ENCODE data around the gene DPF1.
"Not testable (repeated sequence)": the region's sequence is repeated elsewhere in the genome, so short reads cannot be mapped to it uniquely, and the experiment has no call there.

DPF1 gene

GRCh38 chr19:38250428-38250820 is 26.4 kb upstream of the DPF1 start:
- no peak for DNase-seq

DNA sequence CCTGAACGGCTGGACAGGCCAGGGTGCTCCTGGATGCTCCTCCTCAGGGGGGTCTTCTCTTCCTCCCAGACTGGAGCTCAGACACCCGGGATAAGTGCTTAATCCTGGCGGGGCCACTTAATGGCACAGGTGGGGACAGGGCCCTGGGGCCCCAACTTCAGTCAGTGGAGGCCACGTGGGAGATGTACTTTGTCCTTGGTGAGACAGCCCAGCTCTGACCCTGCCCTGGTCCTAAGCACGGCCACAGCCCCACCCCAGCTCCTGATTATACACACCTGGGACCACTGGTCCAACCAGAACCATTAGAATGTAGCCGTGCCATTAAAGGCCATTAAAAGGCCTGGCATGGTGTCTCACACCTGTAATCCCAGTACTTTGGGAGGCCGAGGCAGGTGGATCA is 24.4 kb upstream of the DPF1 start:
- no peak for DNase-seq

DNA sequence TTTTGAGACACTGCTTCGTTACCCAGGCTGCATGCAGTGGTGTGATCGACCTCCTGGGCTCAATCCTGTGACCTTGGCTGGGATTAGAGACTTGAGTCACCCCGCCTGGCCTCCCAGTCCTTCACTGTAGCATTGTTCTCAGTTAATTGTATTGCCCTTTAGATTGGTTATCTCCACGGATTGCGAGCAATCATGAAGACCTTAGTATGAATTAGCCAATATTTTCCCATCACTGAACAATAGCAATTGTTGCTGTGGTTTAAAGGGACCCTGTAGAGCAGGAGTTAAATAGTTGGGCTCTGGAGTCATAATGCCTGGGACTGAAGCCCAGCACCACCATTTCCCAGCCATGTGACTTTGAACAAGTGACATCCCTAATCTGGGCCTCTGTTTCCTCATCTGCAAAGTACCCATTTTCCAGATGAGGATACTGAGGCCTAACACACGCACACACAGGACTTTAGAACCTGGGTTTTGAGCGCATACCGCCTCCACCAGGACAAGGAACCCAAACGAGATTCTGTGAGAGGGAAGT is 23.8 kb upstream of the DPF1 start:
- no peak for DNase-seq

- DNase-seq = no peak
Measured at GRCh38 chr19:38247126-38247525, 23.1 kb upstream of the DPF1 start.

GRCh38 chr19:38245826-38246498 is 21.9 kb upstream of the DPF1 start:
- DNase-seq = no peak

DNA sequence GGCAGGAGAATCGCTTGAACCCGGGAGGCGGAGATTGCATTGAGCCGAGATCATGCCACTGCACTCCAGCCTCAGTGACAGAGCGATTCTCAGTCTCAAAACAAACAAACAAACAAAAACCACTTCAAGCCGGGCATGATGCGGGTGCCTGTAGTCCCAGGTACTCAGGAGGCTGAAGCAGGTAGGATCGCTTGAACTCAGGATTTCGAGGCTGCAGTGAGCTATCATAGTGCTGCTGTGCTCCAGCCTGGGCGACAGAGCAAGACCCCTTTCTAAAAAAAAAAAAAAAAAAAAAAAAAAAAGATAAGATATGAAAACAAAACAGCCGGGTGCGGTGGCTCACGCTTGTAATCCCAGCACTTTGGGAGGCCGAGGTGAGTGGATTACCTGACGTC is 19.3 kb upstream of the DPF1 start:
- DNase-seq = no peak

DNA sequence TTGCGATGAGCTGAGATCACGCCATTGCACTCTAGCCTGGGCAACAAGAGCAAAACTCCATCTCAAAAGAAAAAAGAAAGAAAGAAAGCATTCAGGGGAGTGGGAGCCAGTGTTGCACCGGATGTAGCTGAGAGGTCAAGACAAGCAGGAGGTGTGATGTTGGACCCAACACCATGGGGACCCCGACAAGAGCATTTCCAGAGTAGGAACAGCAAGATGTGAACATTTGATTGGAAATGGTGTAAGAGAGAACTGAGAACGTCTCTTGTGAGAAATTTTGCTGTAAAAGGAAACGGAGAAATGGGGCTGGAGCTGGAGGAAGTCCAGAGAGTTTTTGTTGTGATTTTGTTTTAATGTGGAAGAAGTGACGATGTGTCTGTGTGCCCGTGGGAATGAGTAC is 15.8 kb upstream of the DPF1 start:
- DNase-seq = no peak

DNA sequence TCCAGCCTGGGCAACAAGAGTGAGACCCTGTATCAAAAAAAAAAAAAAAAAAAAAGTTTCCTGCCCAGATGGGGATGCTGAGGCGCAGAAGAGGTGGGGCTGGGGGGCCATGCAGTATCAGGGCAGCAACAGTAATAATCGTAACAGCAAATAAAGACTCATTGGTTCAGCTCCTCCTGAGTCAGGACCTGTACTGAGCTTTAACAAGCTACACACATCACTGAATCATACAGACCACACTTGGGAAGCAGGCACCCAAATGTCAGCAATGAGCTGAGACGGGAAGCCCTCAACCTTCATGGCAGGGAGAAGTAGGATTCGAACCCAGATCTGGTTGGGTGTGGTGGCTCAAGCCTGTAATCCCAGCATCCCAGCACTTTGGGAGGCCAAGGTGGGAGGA is 10.6 kb upstream of the DPF1 start:
- DNase-seq = no peak

GRCh38 chr19:38233740-38234251 is 9.8 kb upstream of the DPF1 start:
- DNase-seq = peak; percentile 86

DNA sequence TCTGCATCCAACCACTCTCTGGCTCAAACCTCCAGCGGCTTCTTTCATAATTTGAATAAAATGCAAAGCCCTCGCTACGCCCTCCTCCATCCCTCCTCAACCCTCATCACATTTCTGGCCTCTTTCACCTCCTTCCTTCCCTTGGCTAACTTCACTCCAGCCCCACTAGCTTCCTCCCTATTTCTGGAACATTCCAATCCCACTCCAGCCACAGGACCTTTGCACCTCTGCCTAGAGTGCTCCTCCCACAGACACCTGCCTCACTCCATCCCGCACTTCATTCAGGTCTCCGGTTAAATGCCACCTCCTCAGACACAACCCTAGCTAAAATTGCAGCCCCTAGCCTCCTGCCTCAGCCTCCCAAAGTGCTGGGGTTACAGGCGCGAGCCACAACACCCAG is 7.9 kb upstream of the DPF1 start:
- DNase-seq = no peak

DNA sequence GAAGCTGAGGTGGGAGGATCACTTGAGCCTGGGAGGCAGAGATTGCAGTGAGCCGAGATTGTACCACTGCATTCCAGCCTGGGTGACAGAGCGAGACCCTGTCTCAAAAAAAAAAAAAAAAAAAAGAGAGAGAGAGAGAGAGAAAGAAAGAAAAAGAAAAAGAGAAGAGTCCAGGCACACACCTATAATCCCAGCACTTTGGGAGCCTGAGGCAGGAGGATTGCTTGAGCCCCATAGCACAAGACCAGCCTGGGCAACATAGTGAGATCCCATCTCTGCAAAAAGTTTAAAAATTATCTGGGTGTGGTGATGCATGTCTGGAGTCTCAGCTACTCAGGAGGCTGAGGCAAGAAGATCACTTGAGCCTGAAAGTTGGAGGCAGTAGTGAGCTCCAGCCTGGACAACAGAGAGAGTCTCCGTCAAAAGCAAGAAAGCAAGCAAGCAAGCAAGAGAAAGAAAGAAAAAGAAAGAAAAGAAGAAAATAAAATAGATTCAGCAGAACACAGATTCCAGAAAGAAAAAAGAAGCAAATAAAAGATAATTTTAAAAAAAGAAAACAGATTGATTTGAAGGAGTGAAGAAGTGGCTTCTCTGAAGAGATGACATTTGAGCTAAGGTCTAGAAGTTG is 6.6 kb upstream of the DPF1 start:
- not testable (repeated sequence) for DNase-seq

DNA sequence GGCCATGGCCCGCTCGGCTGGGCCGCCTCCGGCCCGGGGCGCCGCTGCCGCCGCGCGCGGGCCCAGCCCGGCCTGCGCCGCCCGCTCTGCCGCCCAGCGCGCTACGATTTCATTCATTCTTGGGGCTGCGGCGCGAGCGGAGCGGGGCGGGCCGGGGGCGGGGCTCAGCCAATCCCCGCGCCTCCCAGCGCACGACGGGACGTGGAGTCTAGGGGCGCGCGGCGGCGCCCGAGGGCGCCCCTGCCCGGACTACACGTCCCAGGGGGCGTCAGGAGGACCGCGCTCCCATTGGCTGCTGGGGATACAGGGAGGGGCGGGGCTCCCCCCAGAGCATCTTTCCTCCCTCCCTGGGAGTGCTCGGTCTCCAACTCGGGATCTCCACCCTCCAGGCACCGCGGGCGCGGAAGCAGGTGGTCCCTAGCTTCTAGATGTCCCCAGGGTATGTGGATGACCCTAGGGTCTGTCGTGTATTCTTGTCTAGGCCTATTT is 5.6 kb upstream of the DPF1 start:
- DNase-seq = peak; percentile 100

DNA sequence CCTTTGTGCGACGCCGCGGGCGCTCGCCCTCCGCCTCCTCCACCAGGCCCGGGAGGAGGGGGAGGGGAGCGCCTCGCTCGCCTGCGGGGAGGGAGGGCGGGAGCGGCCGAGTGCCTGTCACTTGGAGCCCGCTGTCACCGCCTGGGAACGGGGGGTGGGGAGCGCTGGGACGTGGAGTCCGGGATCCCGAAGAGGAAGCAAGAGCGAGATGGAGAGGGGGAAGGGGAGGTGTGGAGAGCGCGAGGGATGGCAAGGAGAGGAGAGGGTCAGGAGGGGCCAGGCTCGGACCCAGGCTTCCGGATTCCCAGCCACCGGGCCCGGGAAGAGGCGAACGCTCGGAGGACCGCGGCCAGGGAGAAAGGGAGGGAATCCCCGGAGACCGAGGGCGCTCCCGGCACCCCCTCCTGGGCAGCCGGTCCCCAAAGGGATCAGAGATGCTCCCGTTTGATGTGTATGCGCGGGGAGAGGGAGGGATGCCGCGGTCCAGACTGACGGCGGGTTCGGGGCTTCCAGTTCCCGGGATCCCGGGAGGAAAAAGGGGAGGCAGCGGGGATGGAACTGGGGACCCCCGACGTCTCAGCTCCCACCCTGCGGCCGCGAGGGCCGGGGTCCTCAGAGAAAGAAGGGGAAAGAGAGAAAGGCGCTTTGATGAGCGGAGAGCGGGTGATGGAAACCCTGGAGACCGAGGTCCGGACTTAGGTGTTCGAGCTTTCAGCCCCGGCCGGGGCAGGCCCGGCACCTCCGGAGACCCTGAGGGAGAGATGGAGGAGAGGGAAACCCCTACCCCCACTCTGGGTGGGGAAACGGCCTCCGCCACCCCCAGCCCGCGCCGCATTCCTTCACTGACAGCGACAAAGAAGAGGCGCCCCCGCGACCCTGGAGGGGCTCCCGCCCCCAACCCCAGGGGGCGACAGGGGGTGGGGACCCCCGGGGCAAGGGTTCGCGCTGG is 4.7 kb upstream of the DPF1 start:
- DNase-seq = peak; percentile 93

DNA sequence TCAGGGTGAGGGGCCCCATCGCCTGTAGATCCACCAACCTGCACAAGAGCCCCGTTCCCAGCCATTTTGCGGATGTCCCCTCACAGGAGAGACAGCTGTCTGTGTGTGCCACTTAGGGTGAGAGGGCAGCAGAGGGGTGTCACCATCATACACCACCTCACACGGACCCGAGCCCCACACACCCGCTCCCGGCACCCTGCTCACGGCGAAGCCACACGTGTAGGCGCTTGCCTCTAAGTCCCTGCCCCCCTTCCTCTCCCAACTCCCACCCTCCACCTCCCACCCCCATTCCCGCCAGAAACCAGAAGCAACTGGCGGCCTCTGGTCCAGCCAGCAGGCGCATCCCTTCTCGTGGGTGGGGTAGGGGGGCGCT is 4.0 kb upstream of the DPF1 start:
- DNase-seq = peak; percentile 93

- DNase-seq = peak; percentile 62
Measured at GRCh38 chr19:38227287-38228004, 3.4 kb upstream of the DPF1 start.

DNA sequence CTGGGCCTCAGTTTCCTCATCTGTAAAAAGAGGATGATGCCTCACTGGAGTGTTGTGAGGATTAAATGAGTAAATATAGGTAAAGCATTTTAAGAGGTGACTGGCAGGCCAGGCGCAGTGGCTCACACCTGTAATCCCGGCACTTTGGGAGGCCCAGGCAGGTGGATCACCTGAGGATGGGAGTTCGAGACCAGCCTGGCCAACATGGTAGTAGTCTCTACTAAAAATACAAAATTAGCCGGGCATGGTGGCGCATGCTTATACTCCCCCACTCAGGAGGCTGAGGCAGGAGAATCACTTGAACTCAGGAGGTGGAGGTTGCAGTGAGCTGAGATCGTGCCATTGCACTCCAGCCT is 819 bp upstream of the DPF1 start:
- DNase-seq = not testable (repeated sequence)

DNA sequence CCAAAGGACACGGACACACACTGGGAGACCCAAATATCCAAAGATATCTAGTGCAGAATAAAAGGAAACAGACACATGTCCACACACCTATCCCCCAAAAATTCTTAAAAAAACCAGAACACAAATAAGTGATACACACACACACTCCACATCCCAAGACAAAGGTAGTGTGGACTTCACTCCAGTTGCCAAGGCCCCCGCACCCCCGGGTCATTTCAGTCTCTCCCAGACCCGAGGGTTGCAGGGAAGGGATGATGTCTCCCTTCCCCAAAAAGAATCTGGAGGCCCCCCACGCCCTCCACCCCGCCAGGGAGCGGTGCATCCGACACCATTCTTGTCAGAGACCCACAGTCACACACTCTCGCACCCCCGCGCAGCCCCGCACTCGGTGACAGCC is 407 bp downstream of the DPF1 start:
- no peak for DNase-seq

GRCh38 chr19:38223119-38223523 is 901 bp downstream of the DPF1 start:
- DNase-seq = no peak

- no peak for DNase-seq
Measured at GRCh38 chr19:38221919-38222830, 1.8 kb downstream of the DPF1 start.

DNA sequence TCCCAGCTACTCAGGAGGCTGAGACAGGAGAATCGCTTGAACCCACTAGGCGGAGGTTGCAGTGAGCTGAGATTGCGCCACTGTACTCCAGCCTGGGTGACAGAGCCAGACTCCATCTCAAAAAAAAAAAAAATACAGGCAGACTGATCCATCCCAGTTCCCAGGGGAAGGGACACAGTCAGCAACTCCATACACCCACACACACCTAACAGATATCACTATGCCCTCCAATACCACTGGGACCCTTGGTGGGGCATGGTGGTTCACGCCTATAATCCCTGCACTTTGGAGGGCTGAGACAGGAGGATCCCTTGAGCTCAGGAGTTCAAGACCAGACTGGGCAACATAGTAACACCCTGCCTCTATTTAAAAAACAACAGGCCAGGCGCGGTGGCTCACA is 2.6 kb downstream of the DPF1 start:
- no peak for DNase-seq

GRCh38 chr19:38219221-38219620 is 4.8 kb downstream of the DPF1 start:
- no peak for DNase-seq

GRCh38 chr19:38218204-38218603 is 5.8 kb downstream of the DPF1 start:
- DNase-seq = no peak
